HepG2 (cell line): ENCODE results near the gene BABAM1. TPM values are rescaled to one million over a fixed set of nuclear protein-coding genes. Genes with fewer than 3 reads are reported as not detected.
A peak's percentile ranks its signal among the peaks of the same experiment; 100 is the strongest.

Experiments
- ARID3A ChIP-seq: IDR thresholded peaks from 2 replicates; pipeline ENCODE4 v1.6.1; 2012; ENCODE audit warnings: low read depth, low read length, improper control_type of control experiment
- ASH2L ChIP-seq: fragments of 300-600, 200-600 bp; sonication (generic); IDR thresholded peaks from 2 replicates; pipeline ENCODE4 v1.7.0; 2017; ENCODE audit warnings: low read depth, mild to moderate bottlenecking, moderate library complexity, mixed read lengths, low read length; ENCODE audit not compliant: insufficient read length
- CBFB ChIP-seq: sonication (generic); formaldehyde crosslinking; IDR thresholded peaks from 2 replicates; pipeline ENCODE4 v1.4.0; 2020; ENCODE audit warnings: missing genetic modification reagents
- CENPX ChIP-seq: sonication (generic); formaldehyde crosslinking; IDR thresholded peaks from 2 replicates; pipeline ENCODE4 v1.9.0; 2021; ENCODE audit warnings: mild to moderate bottlenecking, missing genetic modification reagents, moderate library complexity
- CREM ChIP-seq, 2 experiments: sonication (generic) in 1 of 2; formaldehyde crosslinking in 1 of 2; IDR thresholded peaks; 2 replicates each; pipeline versions ENCODE4 v1.4.0 to v1.6.1; 2016 to 2020; ENCODE audit warnings: antibody characterized with exemption in 1 of 2, mild to moderate bottlenecking in 1 of 2, missing genetic modification reagents in 1 of 2
- ERF ChIP-seq: IDR thresholded peaks from 2 replicates; pipeline ENCODE4 v1.6.1; 2018; ENCODE audit warnings: missing biosample characterization, missing genetic modification reagents
- GATAD2A ChIP-seq: IDR thresholded peaks from 2 replicates; pipeline ENCODE4 v1.6.1; 2016
- HNF4G ChIP-seq, 2 experiments: sonication (generic) in 1 of 2; formaldehyde crosslinking in 1 of 2; IDR thresholded peaks; 2 replicates each; pipeline versions ENCODE4 v1.4.0 to v1.6.1; 2011 to 2020; ENCODE audit warnings: borderline replicate concordance in 2 of 2, low read depth in 2 of 2, mild to moderate bottlenecking in 2 of 2, low read length in 1 of 2, missing genetic modification reagents in 1 of 2, moderate library complexity in 1 of 2
- HNRNPK ChIP-seq: fragments of 200-400 bp; formaldehyde crosslinking; IDR thresholded peaks from 2 replicates; pipeline ENCODE4 v1.6.1; 2018; ENCODE audit warnings: low read length, low read depth, moderate library complexity, mild to moderate bottlenecking; ENCODE audit not compliant: poor library complexity, severe bottlenecking
- HNRNPLL ChIP-seq: fragments of 200-400 bp; formaldehyde crosslinking; IDR thresholded peaks from 2 replicates; pipeline ENCODE4 v1.6.1; 2017; ENCODE audit warnings: mild to moderate bottlenecking, low read depth, low read length; ENCODE audit not compliant: poor library complexity, severe bottlenecking
- HOXD1 ChIP-seq: sonication (generic); formaldehyde crosslinking; IDR thresholded peaks from 2 replicates; pipeline ENCODE4 v1.5.0; 2020; ENCODE audit warnings: missing genetic modification reagents
- MTA1 ChIP-seq: sonication (generic); formaldehyde crosslinking; IDR thresholded peaks from 2 replicates; pipeline ENCODE4 v1.4.0; 2020; ENCODE audit warnings: missing genetic modification reagents, mild to moderate bottlenecking, borderline replicate concordance
- NCOR1 ChIP-seq: fragments of 200-600 bp; sonication (generic); IDR thresholded peaks from 2 replicates; pipeline ENCODE4 v1.7.0; 2017; ENCODE audit warnings: antibody characterized with exemption, low read length, borderline replicate concordance
- NR2F6 ChIP-seq, 2 experiments: IDR thresholded peaks; 2 replicates each; pipeline ENCODE4 v1.6.1; 2016; ENCODE audit warnings: antibody characterized with exemption in 1 of 2, mild to moderate bottlenecking in 1 of 2
- PHF21A ChIP-seq: sonication (generic); formaldehyde crosslinking; IDR thresholded peaks from 2 replicates; pipeline ENCODE4 v1.5.0; 2020; ENCODE audit warnings: mild to moderate bottlenecking, missing genetic modification reagents
- PLRG1 ChIP-seq: fragments of 450-650 bp; conservative IDR thresholded peaks from 2 replicates; pipeline ENCODE4 v1.6.1; 2016
- TFAP4 ChIP-seq: sonication (generic); IDR thresholded peaks from 2 replicates; pipeline ENCODE4 v1.6.1; 2016; ENCODE audit warnings: low read depth, borderline replicate concordance
- ZNF12 ChIP-seq: sonication (generic); formaldehyde crosslinking; IDR thresholded peaks from 2 replicates; pipeline ENCODE4 v1.5.0; 2020; ENCODE audit warnings: missing genetic modification reagents
- ZNF180 ChIP-seq: sonication (generic); formaldehyde crosslinking; IDR thresholded peaks from 2 replicates; pipeline ENCODE4 v1.4.0; 2020; ENCODE audit warnings: low read depth, missing genetic modification reagents, borderline replicate concordance
- ZNF331 ChIP-seq: sonication (generic); formaldehyde crosslinking; IDR thresholded peaks from 2 replicates; pipeline ENCODE4 v1.4.0; 2020; ENCODE audit warnings: missing genetic modification reagents
- ZNF501 ChIP-seq: sonication (generic); formaldehyde crosslinking; IDR thresholded peaks from 2 replicates; pipeline ENCODE4 v1.5.1; 2020; ENCODE audit warnings: mild to moderate bottlenecking, moderate library complexity, missing genetic modification reagents
- ZNF558 ChIP-seq: sonication (generic); formaldehyde crosslinking; IDR thresholded peaks from 2 replicates; pipeline ENCODE4 v1.9.0; 2022; ENCODE audit warnings: mild to moderate bottlenecking, missing genetic modification reagents, borderline replicate concordance
- ZNF576 ChIP-seq: sonication (generic); formaldehyde crosslinking; IDR thresholded peaks from 2 replicates; pipeline ENCODE4 v1.4.0; 2020; ENCODE audit warnings: mild to moderate bottlenecking, missing genetic modification reagents
- ZNF777 ChIP-seq: sonication (generic); formaldehyde crosslinking; IDR thresholded peaks from 2 replicates; pipeline ENCODE4 v1.4.0; 2020; ENCODE audit warnings: missing genetic modification reagents
- ZNF781 ChIP-seq: sonication (generic); formaldehyde crosslinking; IDR thresholded peaks from 2 replicates; pipeline ENCODE4 v1.5.1; 2020; ENCODE audit warnings: borderline replicate concordance, mild to moderate bottlenecking, missing genetic modification reagents; ENCODE audit errors: not compliant biosample characterization
- ZNF784 ChIP-seq: sonication (generic); formaldehyde crosslinking; IDR thresholded peaks from 2 replicates; pipeline ENCODE4 v1.5.1; 2020; ENCODE audit warnings: missing genetic modification reagents, mild to moderate bottlenecking, borderline replicate concordance
- polyA plus RNA-seq, 8 experiments: library from polyadenylated mRNA; depleted of rRNA in 3 of 8; stranded (reverse) in 7 of 8; unstranded in 1 of 8; fragments of >200 nt; fragmentation: Illumina TruSeq in 4 of 8; extraction: Trizol in 4 of 8; gene quantifications; 2 replicates each; pipeline versions ENCODE4 v1.2.1 to v1.2.3, GENCODE V29; 2011 to 2016; ENCODE audit warnings: low read depth in 4 of 8, missing spikeins in 1 of 8, mixed read lengths in 1 of 8; ENCODE audit not compliant: insufficient read depth in 1 of 8
- total RNA-seq, 5 experiments: library from RNA; depleted of rRNA; stranded (reverse); fragments of >200 nt; fragmentation: Illumina TruSeq; extraction: Trizol; gene quantifications; 2 replicates each; pipeline ENCODE4 v1.2.3, GENCODE V29; 2016; ENCODE audit warnings: low read depth in 1 of 5

BABAM1 gene
- total and polyA plus RNA-seq, 2 of the 13 experiments (the other 11 are each of a cell fraction or from before 2014, with no cell fraction given), result 70.0 to 82.0 TPM

GRCh38 chr19:17240062-17240752, 27.0 kb upstream of the BABAM1 start (continued):
- TF ChIP-seq ARID3A (0 out of 2 replicates have a peak, but pooled peaks have one; percentile 11), ZNF784 (no peak; the same call in 1 of the 2 replicates), ZNF180 (no peak), NR2F6 (IDR thresholded peaks at IDR 0.05) (peak; percentile 85), NR2F6 (CRISPR knock-in tag; IDR thresholded peaks at IDR 0.05) (peak; percentile 81; the same call in 1 of the 2 replicates), ZNF777 (CRISPR knock-in tag) (no peak), CREM (IDR thresholded peaks at IDR 0.05) (peak; percentile 42; the same call in 1 of the 2 replicates), CREM (CRISPR knock-in tag; IDR thresholded peaks at IDR 0.05) (no peak), ZNF12 (CRISPR knock-in tag) (no peak), NCOR1 (peak; percentile 81; the same call in 1 of the 2 replicates), ZNF576 (CRISPR knock-in tag) (no peak), ZNF501 (no peak), HNRNPK (no peak), ASH2L (peak; percentile 55), PLRG1 (no peak), CBFB (CRISPR knock-in tag) (no peak), MTA1 (CRISPR knock-in tag) (peak; percentile 80; the same call in 1 of the 2 replicates), CENPX (no peak), HNF4G (IDR thresholded peaks at IDR 0.05; ENCODE audit: borderline replicate concordance, low read depth, low read length) (peak; percentile 79), HNF4G (CRISPR knock-in tag; IDR thresholded peaks at IDR 0.05; ENCODE audit: borderline replicate concordance, low read depth) (peak; percentile 72; the same call in 1 of the 2 replicates), PHF21A (CRISPR knock-in tag) (peak; percentile 76), ZNF781 (CRISPR knock-in tag) (no peak), HOXD1 (0 out of 2 replicates have a peak, but pooled peaks have one; percentile 23), HNRNPLL (peak; percentile 35), ERF (CRISPR knock-in tag) (0 out of 2 replicates have a peak, but pooled peaks have one; percentile 32), GATAD2A (CRISPR knock-in tag) (peak; percentile 61), ZNF558 (CRISPR knock-in tag) (0 out of 2 replicates have a peak, but pooled peaks have one; percentile 71), ZNF331 (CRISPR knock-in tag) (no peak), TFAP4 (peak; percentile 67; the same call in 1 of the 2 replicates)
